CD4-positive, alpha-beta T cell (primary cell): ENCODE data around the gene PRTN3. TPM values are rescaled to one million over a fixed set of nuclear protein-coding genes. Genes with fewer than 3 reads are reported as not detected.
A peak's percentile ranks its signal among the peaks of the same experiment; 100 is the strongest.

Experiments
- ATAC-seq: fragments of 200-7000 bp; cut with Tn5 transposase; one replicate; pipeline ENCODE4 v1.10.0; 2022; ENCODE audit warnings: mild to moderate bottlenecking; ENCODE audit not compliant: poor library complexity
- CTCF ChIA-PET: fragments of 350-600 bp; sonication (Branson Sonifier 250); formaldehyde crosslinking; loops from one replicate; lab custom pipeline; 2021; ENCODE audit warnings: antibody characterized with exemption, inconsistent platforms; lab: Charles Lee
- POLR2A ChIA-PET: fragments of 350-600 bp; sonication (Branson Sonifier 250); formaldehyde crosslinking; loops from one replicate; lab custom pipeline; 2021; ENCODE audit warnings: antibody characterized with exemption, inconsistent platforms; lab: Charles Lee
- DNase-seq, 14 experiments: peaks; one replicate each; pipeline ENCODE4 v3.0.0-alpha.2; 2013 to 2020; ENCODE audit warnings: mixed read lengths in 2 of 14
- H3K27ac ChIP-seq, 2 donors: one replicate each; pipeline versions ENCODE4 v1.5.1 to v1.7.0; 2013; ENCODE audit warnings: low read length in 2 of 2, low read depth in 1 of 2, mild to moderate bottlenecking in 1 of 2
- H3K27me3 ChIP-seq, 2 experiments: 1 replicate in 1 of 2; 2 replicates in 1 of 2; pipeline versions ENCODE4 v1.6.1 to v1.7.0; 2013; ENCODE audit warnings: low read length in 2 of 2, control low read depth in 1 of 2, mild to moderate bottlenecking in 1 of 2, moderate library complexity in 1 of 2; ENCODE audit not compliant: insufficient read depth in 2 of 2, control insufficient read depth in 1 of 2
- H3K36me3 ChIP-seq: one replicate; pipeline ENCODE4 v1.6.1; 2013; ENCODE audit warnings: low read length, control low read depth; ENCODE audit not compliant: insufficient read depth
- H3K4me1 ChIP-seq: one replicate; pipeline ENCODE4 v1.6.1; 2013; ENCODE audit warnings: low read length, control low read depth; ENCODE audit not compliant: insufficient read depth
- H3K4me3 ChIP-seq: one replicate; pipeline ENCODE4 v1.5.1; 2013; ENCODE audit warnings: mild to moderate bottlenecking, low read length, moderate library complexity
- H3K9me3 ChIP-seq, 2 experiments: 1 replicate in 1 of 2; 2 replicates in 1 of 2; pipeline versions ENCODE4 v1.6.1 to v1.7.0; 2013; ENCODE audit warnings: low read length in 2 of 2, mild to moderate bottlenecking in 2 of 2, control low read depth in 1 of 2, moderate library complexity in 1 of 2; ENCODE audit not compliant: control insufficient read depth in 1 of 2, insufficient read depth in 1 of 2
- H3K27ac Mint-ChIP-seq: one replicate; pipeline ENCODE4 v1.8.0; 2020; ENCODE audit warnings: mixed read lengths
- H3K27me3 Mint-ChIP-seq: one replicate; pipeline ENCODE4 v1.8.0; 2021; ENCODE audit warnings: mixed read lengths
- H3K36me3 Mint-ChIP-seq: one replicate; pipeline ENCODE4 v1.8.0; 2021; ENCODE audit warnings: low read depth, mixed read lengths
- H3K4me1 Mint-ChIP-seq: one replicate; pipeline ENCODE4 v1.8.0; 2021; ENCODE audit warnings: low read depth, mixed read lengths
- H3K4me3 Mint-ChIP-seq: one replicate; pipeline ENCODE4 v1.8.0; 2020; ENCODE audit warnings: mild to moderate bottlenecking, mixed read lengths
- H3K9me3 Mint-ChIP-seq: one replicate; pipeline ENCODE4 v1.8.0; 2020; ENCODE audit warnings: mixed read lengths
- CTCF ChIP-seq: fragments of 200-600 bp; IDR thresholded peaks from one replicate; pipeline ENCODE4 v1.8.0; 2022; ENCODE audit warnings: antibody characterized with exemption, mild to moderate bottlenecking
- intact Hi-C, 2 experiments: fragments of 100-400 bp; cut with DNase I in 1 of 2; cut with micrococcal nuclease in 1 of 2; formaldehyde crosslinking; loops; one replicate each; pipeline versions ENCODE4 v1.15.1 to v1.9.0; 2023 to 2025; cut with DNase I, micrococcal nuclease
- microRNA-seq: library from miRNA; unstranded; fragments of <30 nt; microRNA quantifications from one replicate; pipeline ENCODE4 v1.2.0, GENCODE V29; 2021; ENCODE audit warnings: borderline microRNAs expressed, borderline replicate concordance
- total RNA-seq, 174 experiments: library from RNA in 2 of 174; stranded (reverse) in 2 of 174; gene quantifications; one replicate each; pipeline ENCODE4 v1.2.3 and lab custom pipeline; 2021 to 2026

PRTN3 gene
- total RNA-seq, 2 experiments from 2014 or later: not detected

- Histone ChIP-seq H3K4me1 (peaks cover 37% of the 10 kb centered on the region), H3K36me3 (peaks cover 48% of the 10 kb centered on the region), H3K27ac (no peak overlapping the region), H3K27me3 (no peaks in the 10 kb centered on the region), H3K4me3 (no peak overlapping the region), H3K9me3 (no peaks in the 10 kb centered on the region)
- no peak overlapping the region for H3K4me3 Mint-ChIP-seq
- ChIA-PET POLR2A (interaction anchor here (0.9 to 7.0 kb wide), 4 partner anchors 9 to 24 kb away, joined by 3 to 183 read pairs (median 4); partner anchors contain the start of gene KISS1R), CTCF (no interaction called here)
- ATAC-seq (no peak), DNase-seq (no peak)
- H3K27ac Mint-ChIP-seq: peak overlapping the region; percentile 98
- peaks cover 3% of the 10 kb centered on the region for H3K27me3 Mint-ChIP-seq
- intact Hi-C loops: no loop called here
- H3K36me3 Mint-ChIP-seq: peaks cover 55% of the 10 kb centered on the region
- H3K9me3 Mint-ChIP-seq: no peaks in the 10 kb centered on the region
- peaks cover 33% of the 10 kb centered on the region for H3K4me1 Mint-ChIP-seq
- no peak for TF ChIP-seq CTCF
Observed at GRCh38 chr19:896999-897398, 56.2 kb downstream of the PRTN3 start.

- no peak for ATAC-seq
- CTCF ChIA-PET: no interaction called here
- Mint-ChIP-seq H3K4me3 (no peak overlapping the region), H3K9me3 (no peaks in the 10 kb centered on the region), H3K4me1 (peaks cover 33% of the 10 kb centered on the region), H3K36me3 (peaks cover 59% of the 10 kb centered on the region), H3K27ac (no peak overlapping the region), H3K27me3 (peaks cover 3% of the 10 kb centered on the region)
- intact Hi-C loops: no loop called here
- DNase-seq: no peak
- H3K27ac ChIP-seq: no peak overlapping the region
- POLR2A ChIA-PET: interaction anchor here (0.9 to 7.0 kb wide), 4 partner anchors 9 to 23 kb away, joined by 3 to 183 read pairs (median 4); partner anchors contain the start of gene KISS1R
- H3K36me3 ChIP-seq: peaks cover 50% of the 10 kb centered on the region
- no peaks in the 10 kb centered on the region for H3K27me3 ChIP-seq
- no peak for TF ChIP-seq CTCF
- H3K4me3 ChIP-seq: no peak overlapping the region
- peaks cover 37% of the 10 kb centered on the region for H3K4me1 ChIP-seq
- H3K9me3 ChIP-seq: no peaks in the 10 kb centered on the region
Observed at GRCh38 chr19:897442-898039, 56.7 kb downstream of the PRTN3 start.

Small RNA genes lying within 50 kb of the gene (microRNA-seq; reads per million reads assigned to microRNA genes)
- gene MIR3187: 1.2 reads per million
- 0.81 reads per million for gene MIR4745

Other genes starting within 250 kb of the PRTN3 start
- 10 to 100 TPM; 54.4 to 56.2 TPM for gene POLRMT, start 207.5 kb upstream of the PRTN3 start, total RNA-seq
- gene FGF22, start 201.1 kb upstream of the PRTN3 start, total RNA-seq: under 1 TPM; 0.42 to 0.49 TPM
- gene RNF126, start 177.8 kb upstream of the PRTN3 start, total RNA-seq: 100 to 1,000 TPM; 112 to 119 TPM
- gene FSTL3, start 164.6 kb upstream of the PRTN3 start, total RNA-seq: 1 to 10 TPM; 2.2 to 3.4 TPM
- gene PRSS57, start 145.5 kb upstream of the PRTN3 start, total RNA-seq: not detected
- not detected for gene PALM, start 132.1 kb upstream of the PRTN3 start, total RNA-seq
- not detected for gene MISP, start 89.9 kb upstream of the PRTN3 start, total RNA-seq
- 100 to 1,000 TPM; 246 to 252 TPM for gene PTBP1, start 43.5 kb upstream of the PRTN3 start, total RNA-seq
- not detected for gene PLPPR3, start 19.0 kb upstream of the PRTN3 start, total RNA-seq
- under 1 TPM; 0.47 to 0.49 TPM for gene AZU1, start 13.2 kb upstream of the PRTN3 start, total RNA-seq
- gene ELANE, start 11.3 kb downstream of the PRTN3 start, total RNA-seq: not detected
- gene CFD, start 18.7 kb downstream of the PRTN3 start, total RNA-seq: 1 to 10 TPM; 2.3 to 2.9 TPM
- 10 to 100 TPM; 25.8 to 30.1 TPM for gene MED16, start 52.2 kb downstream of the PRTN3 start, total RNA-seq
- gene RNU6-9, start 52.5 kb downstream of the PRTN3 start, total RNA-seq: not detected
- gene R3HDM4, start 72.2 kb downstream of the PRTN3 start, total RNA-seq: 100 to 1,000 TPM; 309 to 313 TPM
- 1 to 10 TPM; 1.5 to 1.6 TPM for gene KISS1R, start 76.3 kb downstream of the PRTN3 start, total RNA-seq
- 1 to 10 TPM; 3.7 to 4.1 TPM for gene ARID3A, start 85.0 kb downstream of the PRTN3 start, total RNA-seq
- 10 to 100 TPM; 16.8 to 17.1 TPM for gene WDR18, start 143.3 kb downstream of the PRTN3 start, total RNA-seq
- under 1 TPM; 0.17 to 0.22 TPM for gene GRIN3B, start 159.4 kb downstream of the PRTN3 start, total RNA-seq
- gene TMEM259, start 180.1 kb downstream of the PRTN3 start, total RNA-seq: 100 to 1,000 TPM; 388 to 390 TPM
- gene RNU6-2, start 180.5 kb downstream of the PRTN3 start, total RNA-seq: not detected
- gene CNN2, start 185.6 kb downstream of the PRTN3 start, total RNA-seq: 100 to 1,000 TPM; 307 to 318 TPM
- gene ABCA7, start 199.1 kb downstream of the PRTN3 start, total RNA-seq: 100 to 1,000 TPM; 114 to 118 TPM
- 100 to 1,000 TPM; 861 to 878 TPM for gene ARHGAP45, start 226.2 kb downstream of the PRTN3 start, total RNA-seq